HG03520 (cell line): Measurements from ENCODE around the gene NR2F1.
"Not testable (repeated sequence)": the region's sequence is repeated elsewhere in the genome, so short reads cannot be mapped to it uniquely, and the experiment has no call there.

Source experiments
- ATAC-seq: cut with Tn5 transposase; IDR thresholded peaks from one replicate; pipeline ENCODE4 v1.9.1; 2021; ENCODE audit warnings: mild to moderate bottlenecking, moderate library complexity; ENCODE audit not compliant: unreplicated experiment

The NR2F1 gene

GRCh38 chr5:93582677-93583438, at the start of gene NR2F1:
NR2F1 (plus strand) TSS chr5:93583222; CDS start chr5:93585024, 1,802 bp downstream.
- no peak for ATAC-seq

- no peak for ATAC-seq
Observed at GRCh38 chr5:93545872-93546271, 37.1 kb upstream of the NR2F1 start.

- ATAC-seq: not testable (repeated sequence)
Observed at GRCh38 chr5:93549594-93549993, 33.4 kb upstream of the NR2F1 start.

GRCh38 chr5:93557021-93557604, 25.9 kb upstream of the NR2F1 start:
- no peak for ATAC-seq

- no peak for ATAC-seq
Observed at GRCh38 chr5:93566091-93566490, 16.9 kb upstream of the NR2F1 start.

- no peak for ATAC-seq
Observed at GRCh38 chr5:93567424-93567823, 15.6 kb upstream of the NR2F1 start.

GRCh38 chr5:93569300-93570160, 13.5 kb upstream of the NR2F1 start:
- no peak for ATAC-seq

GRCh38 chr5:93570294-93571113, 12.5 kb upstream of the NR2F1 start:
- ATAC-seq: no peak

- ATAC-seq: no peak
Observed at GRCh38 chr5:93571114-93571949, 11.7 kb upstream of the NR2F1 start.

- ATAC-seq: no peak
Observed at GRCh38 chr5:93572101-93572607, 10.9 kb upstream of the NR2F1 start.

GRCh38 chr5:93572608-93573353, 10.2 kb upstream of the NR2F1 start:
- no peak for ATAC-seq

GRCh38 chr5:93573354-93574351, 9.4 kb upstream of the NR2F1 start:
- no peak for ATAC-seq

- no peak for ATAC-seq
Observed at GRCh38 chr5:93574491-93575305, 8.3 kb upstream of the NR2F1 start.

- no peak for ATAC-seq
Observed at GRCh38 chr5:93575461-93576414, 7.3 kb upstream of the NR2F1 start.

GRCh38 chr5:93576994-93577853, 5.8 kb upstream of the NR2F1 start:
- ATAC-seq: no peak
